CD4-positive, alpha-beta memory T cell (primary cell): Measurements from ENCODE around the gene NPTX2. TPM values are rescaled to one million over a fixed set of nuclear protein-coding genes. Genes with fewer than 3 reads are reported as not detected.

Experiments
- polyA plus RNA-seq, 2 donors: library from polyadenylated mRNA; unstranded; fragments of 300-500 nt; fragmentation: Illumina TruSeq; gene quantifications; one replicate each; pipeline ENCODE4 v1.2.3, GENCODE V29; 2021
- total RNA-seq, 2 experiments: library from RNA; stranded (reverse); gene quantifications; one replicate each; pipeline ENCODE4 v1.2.3, GENCODE V29; 2021

The NPTX2 gene
- total and polyA plus RNA-seq, 4 experiments from 2014 or later = not detected

Other genes starting within 250 kb of the NPTX2 start
- gene BAIAP2L1, start 216.2 kb upstream of the NPTX2 start, total RNA-seq = under 1 TPM; 0.36 to 0.38 TPM
- gene BAIAP2L1, start 216.2 kb upstream of the NPTX2 start, polyA plus RNA-seq = under 1 TPM; 0.32 to 0.42 TPM